Measurements from ENCODE around the gene MAB21L4. TPM values are rescaled to one million over a fixed set of nuclear protein-coding genes. Genes with fewer than 3 reads are reported as not detected.

The MAB21L4 gene
- total RNA-seq, 8 experiments from 2014 or later = 0.08 to 0.38 (median 0.21) TPM; not detected in 4

DNA sequence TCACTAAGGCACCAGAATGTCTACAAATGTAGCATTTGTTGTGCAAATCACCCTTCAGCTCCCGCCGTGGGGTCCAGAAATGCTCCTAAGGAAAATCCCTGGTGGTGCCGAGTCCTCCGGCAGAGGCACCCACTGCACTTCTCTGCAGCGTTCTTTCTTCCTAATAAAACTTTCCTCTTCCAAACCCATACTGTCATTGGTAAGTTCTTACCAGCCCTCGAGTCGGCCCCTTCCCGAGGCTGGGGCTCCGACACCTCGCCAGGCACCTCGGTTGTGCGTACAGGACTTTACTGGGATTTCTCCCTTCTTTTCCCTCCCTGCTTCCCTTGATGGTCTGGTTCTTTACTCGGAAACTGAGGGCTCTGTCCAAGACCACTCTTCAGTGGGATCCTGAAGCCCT, 37.6 kb downstream of the MAB21L4 start:
- Histone ChIP-seq H3K27ac (no peak overlapping the region), H3K4me1 (replicated peaks in 1 of 2) (peaks cover 0 to 3% of the 10 kb centered on the region in 2 donors), H3K4me3 (no peak overlapping the region)
- in situ Hi-C loops (cut with MboI; ENCODE audit: low pct_unique_long_range_greater_than_20kb in 2 of 9, low sequenced_read_pairs in 9 of 9, unreplicated experiment in 9 of 9) = loop anchor here in 1 of 9 experiments (25.0 kb wide), 1 partner anchor 354 kb away; no protein-coding TSS in a partner anchor
- no peak for ATAC-seq (replicated peaks in 6 of 8)
- WGBS, 10 experiments = 45 to 100% (median 73%) methylated on average over 2 to 11 of the region's 13 CpGs; no CpG with 5 or more reads in 1 of the 10 experiments

DNA sequence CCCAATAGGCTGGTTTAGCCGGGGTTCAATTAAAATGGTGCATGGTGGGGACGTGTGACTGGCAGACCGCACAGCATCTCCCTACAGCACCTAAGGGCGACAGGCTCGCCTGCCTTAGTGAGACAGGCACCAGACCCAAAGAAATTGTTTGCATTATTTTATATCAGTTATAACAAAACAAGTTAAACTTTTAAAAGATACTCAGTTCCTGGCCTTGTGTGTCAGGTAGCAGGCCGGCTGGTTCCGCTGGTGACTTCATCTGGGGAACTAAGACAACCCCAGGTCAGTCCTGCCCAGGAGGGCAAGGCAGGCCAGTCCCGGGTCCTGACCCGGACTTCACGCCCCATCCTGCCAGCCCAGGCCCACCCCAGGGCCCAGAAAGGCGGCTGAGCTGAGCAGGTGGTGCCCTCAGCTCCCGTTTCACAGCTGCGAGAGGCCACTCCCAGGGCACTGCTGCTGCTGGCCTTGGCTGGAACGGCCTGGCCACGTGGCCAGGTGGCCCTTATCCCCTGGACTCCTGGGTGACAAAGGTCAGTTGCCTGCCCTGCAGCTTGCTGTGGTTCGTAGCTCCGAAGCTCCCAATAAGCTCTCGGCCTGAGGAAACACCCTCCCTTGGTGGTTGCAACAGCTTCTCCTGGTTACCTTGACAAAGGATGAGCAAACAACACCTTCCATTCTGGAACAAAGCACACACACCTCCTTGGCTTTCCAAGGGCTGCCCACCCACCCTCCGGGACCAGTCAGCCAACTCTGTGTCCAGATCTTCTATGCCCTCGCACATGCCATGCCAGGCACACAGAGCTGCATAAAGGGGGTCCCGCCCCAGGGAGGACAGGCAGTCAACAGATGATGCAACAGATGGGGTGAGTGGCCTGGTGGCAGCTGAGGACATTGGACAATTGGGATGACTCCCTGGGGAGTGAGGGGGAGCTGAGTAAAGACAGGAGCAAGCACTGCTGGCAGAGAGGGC, 38.6 kb downstream of the MAB21L4 start:
- WGBS, 10 experiments = 60 to 100% (median 81%) methylated on average over 1 to 3 of the region's 21 CpGs; no CpG with 5 or more reads in 6 of the 10 experiments
- Histone ChIP-seq H3K4me1 (replicated peaks in 1 of 2) (peaks cover 0 to 3% of the 10 kb centered on the region in 2 donors), H3K4me3 (no peak overlapping the region), H3K27ac (no peak overlapping the region)
- in situ Hi-C loops (cut with MboI; ENCODE audit: low pct_unique_long_range_greater_than_20kb in 2 of 9, low sequenced_read_pairs in 9 of 9, unreplicated experiment in 9 of 9) = loop anchor here in 1 of 9 experiments (25.0 kb wide), 1 partner anchor 355 kb away; no protein-coding TSS in a partner anchor
- peak in 1 of 8 experiments; percentile 13 for ATAC-seq (replicated peaks in 6 of 8)

DNA sequence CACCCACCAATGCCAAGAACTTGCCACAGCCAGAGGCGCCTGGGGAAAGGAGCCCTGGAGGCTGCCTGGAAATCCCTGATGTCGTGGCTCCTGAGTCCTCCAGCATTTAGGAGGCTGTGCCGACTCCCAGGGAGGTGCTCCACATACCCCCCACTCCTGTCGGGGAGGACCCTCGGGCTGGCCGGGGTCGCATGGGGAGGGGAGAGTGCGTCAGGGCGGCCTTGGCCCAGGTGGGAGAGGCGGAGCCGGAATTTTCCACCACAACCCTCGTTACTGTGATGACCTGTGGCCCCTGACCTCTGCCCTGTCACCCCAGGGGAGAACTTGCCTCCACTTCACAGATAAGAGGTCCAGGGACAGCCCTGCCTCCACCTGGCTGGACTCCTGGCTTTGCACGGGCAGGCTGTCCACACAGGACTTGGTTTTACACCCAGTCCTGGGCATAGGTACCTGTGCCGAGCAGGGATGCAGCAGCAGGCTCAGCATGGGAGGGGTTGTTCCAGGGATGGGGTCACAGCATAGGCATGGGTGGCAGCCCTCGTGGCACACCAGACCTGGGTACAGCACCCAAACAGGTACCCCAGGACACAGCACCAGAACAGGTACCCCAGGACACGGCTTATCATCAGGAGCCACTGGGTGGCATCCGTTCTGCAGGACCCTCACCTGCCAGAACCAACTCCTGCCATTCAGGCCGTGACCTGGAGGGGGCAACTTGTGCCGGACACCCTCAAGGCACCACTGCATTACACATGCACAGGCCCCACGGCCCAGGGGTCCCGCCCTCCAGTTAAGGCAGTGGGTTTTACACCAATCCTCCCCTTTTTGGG, 39.6 kb downstream of the MAB21L4 start:
- peak in 1 of 8 experiments; percentile 13 for ATAC-seq (replicated peaks in 6 of 8)
- WGBS, 10 experiments = 60 to 84% (median 80%) methylated on average over 1 to 5 of the region's 21 CpGs; no CpG with 5 or more reads in 7 of the 10 experiments
- no peak overlapping the region for H3K4me3 ChIP-seq
- H3K4me1 ChIP-seq (replicated peaks in 1 of 2) = peaks cover 0 to 3% of the 10 kb centered on the region in 2 donors
- no peak overlapping the region for H3K27ac ChIP-seq
- in situ Hi-C loops (cut with MboI; ENCODE audit: low pct_unique_long_range_greater_than_20kb in 2 of 9, low sequenced_read_pairs in 9 of 9, unreplicated experiment in 9 of 9) = loop anchor here in 1 of 9 experiments (25.0 kb wide), 1 partner anchor 356 kb away; no protein-coding TSS in a partner anchor

DNA sequence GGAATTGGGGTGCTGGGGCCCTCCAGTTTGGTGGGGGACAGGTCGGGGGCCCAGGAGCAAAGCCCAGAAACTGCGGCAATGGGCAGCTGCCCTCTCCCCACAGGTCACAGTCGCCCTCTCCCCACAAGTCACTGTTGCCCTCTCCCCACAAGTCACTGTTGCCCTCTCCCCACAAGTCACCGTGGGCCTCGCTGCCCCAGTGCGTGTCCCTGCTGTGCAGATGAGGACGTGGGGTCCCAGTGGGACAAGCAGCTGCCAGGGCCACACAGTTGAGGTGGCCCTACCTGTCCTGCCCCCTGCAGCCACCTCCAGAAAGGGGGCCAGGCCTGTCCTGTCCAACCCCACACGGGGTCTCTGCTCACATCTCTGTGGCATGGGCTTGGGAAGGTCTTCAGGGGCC, 40.3 kb downstream of the MAB21L4 start:
- Histone ChIP-seq H3K27ac (no peak overlapping the region), H3K4me1 (replicated peaks in 1 of 2) (peaks cover 0 to 3% of the 10 kb centered on the region in 2 donors), H3K4me3 (no peak overlapping the region)
- WGBS, 10 experiments = 80 to 100% methylated on average over 1 to 2 of the region's 8 CpGs; no CpG with 5 or more reads in 8 of the 10 experiments
- no peak for ATAC-seq (replicated peaks in 6 of 8)
- in situ Hi-C loops (cut with MboI; ENCODE audit: low pct_unique_long_range_greater_than_20kb in 2 of 9, low sequenced_read_pairs in 9 of 9, unreplicated experiment in 9 of 9) = loop anchor here in 1 of 9 experiments (25.0 kb wide), 1 partner anchor 357 kb away; no protein-coding TSS in a partner anchor

DNA sequence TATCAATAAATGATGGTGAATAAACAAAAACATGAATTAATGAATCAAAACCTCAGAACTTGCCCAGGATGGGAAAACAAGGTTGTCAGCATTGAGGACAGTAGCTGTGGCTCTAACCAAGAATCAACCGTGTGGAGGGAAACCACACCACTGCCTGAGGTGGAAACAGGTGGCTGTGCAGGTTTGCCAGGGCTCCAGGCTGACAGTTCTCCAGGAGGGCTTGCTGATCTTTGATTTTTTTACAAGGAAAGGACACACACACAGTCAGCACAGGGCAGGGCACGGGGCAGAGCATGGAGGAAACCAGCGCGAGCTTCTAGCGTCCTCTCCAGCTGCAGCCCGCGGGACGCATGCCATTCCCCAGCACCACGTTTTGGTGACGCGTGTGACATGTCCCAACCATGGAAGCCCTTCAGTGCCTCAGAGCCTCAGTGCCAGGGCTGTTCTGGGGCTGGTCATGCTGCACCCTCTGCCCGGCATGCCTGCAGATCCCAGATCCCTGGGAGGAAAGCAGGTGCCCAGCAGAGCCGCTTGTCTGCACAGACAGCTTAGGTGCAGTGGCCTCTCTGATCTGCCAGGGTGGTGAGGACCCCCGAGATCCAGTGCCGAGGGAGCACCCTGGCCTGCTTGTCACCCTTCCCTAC, 43.2 kb downstream of the MAB21L4 start:
- in situ Hi-C loops (cut with MboI; ENCODE audit: low pct_unique_long_range_greater_than_20kb in 2 of 9, low sequenced_read_pairs in 9 of 9, unreplicated experiment in 9 of 9) = loop anchor here in 1 of 9 experiments (25.0 kb wide), 1 partner anchor 360 kb away; no protein-coding TSS in a partner anchor
- 0 to 100% (median 84%) methylated on average over 1 to 7 of the region's 15 CpGs; no CpG with 5 or more reads in 4 of the 10 experiments for WGBS, 10 experiments
- H3K4me1 ChIP-seq (replicated peaks in 1 of 2) = peaks cover 0 to 3% of the 10 kb centered on the region in 2 donors
- H3K4me3 ChIP-seq = no peak overlapping the region
- ATAC-seq (replicated peaks in 6 of 8) = no peak
- H3K27ac ChIP-seq = no peak overlapping the region

DNA sequence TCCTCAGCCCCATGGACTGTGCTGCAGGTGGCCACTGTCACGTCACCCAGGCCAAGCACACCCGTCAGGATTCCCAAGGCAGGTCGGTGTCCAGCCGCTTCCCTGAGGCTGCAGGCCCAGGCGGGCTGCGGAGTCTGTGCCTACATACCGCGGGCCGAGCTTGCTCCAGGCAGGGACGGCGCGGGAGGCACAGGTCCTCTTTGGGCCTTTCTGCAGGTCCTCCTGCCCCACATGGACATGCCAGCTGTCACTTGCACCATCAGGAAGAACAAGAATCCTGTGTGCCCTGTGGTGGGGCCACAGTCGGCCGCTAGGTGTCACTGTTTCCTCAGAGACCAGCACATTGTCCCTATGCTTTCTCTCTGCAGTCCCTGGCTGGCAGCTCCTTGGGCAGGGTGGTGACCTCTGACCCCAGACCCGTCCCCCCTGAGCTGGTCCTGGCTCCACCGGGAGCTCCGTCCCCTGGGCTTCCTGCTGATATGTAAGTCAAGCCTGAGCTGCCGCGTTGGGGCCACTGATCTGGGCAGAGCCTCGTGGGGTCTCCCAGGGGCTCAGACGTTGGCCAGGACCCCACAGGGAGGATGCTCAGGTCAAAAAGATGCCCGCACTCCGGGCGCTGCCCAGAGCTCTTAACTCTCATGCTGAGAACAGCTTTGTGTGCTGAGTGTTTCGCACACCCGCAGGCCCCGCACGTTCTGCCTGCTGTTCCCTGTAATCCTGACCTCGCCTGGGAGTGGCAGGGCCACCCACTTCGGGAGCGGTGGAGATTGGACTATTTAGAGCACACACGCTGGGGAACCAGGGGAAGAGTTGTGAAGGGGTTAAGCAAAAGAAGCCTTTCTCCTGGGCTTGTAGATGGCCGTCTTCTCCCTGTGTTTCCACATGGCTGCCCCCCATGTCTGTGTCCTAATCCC, 44.6 kb downstream of the MAB21L4 start:
- peak; percentile 87 to 99 (median 91) for ATAC-seq (replicated peaks in 6 of 8)
- no peak overlapping the region for H3K4me3 ChIP-seq
- in situ Hi-C loops (cut with MboI; ENCODE audit: low pct_unique_long_range_greater_than_20kb in 2 of 9, low sequenced_read_pairs in 9 of 9, unreplicated experiment in 9 of 9) = loop anchor here in 1 of 9 experiments (25.0 kb wide), 1 partner anchor 361 kb away; no protein-coding TSS in a partner anchor
- 20 to 60% (median 51%) methylated on average over 1 to 25 of the region's 33 CpGs; no CpG with 5 or more reads in 4 of the 10 experiments for WGBS, 10 experiments
- H3K4me1 ChIP-seq (replicated peaks in 1 of 2) = peaks cover 0 to 6% of the 10 kb centered on the region in 2 donors
- no peak overlapping the region for H3K27ac ChIP-seq

DNA sequence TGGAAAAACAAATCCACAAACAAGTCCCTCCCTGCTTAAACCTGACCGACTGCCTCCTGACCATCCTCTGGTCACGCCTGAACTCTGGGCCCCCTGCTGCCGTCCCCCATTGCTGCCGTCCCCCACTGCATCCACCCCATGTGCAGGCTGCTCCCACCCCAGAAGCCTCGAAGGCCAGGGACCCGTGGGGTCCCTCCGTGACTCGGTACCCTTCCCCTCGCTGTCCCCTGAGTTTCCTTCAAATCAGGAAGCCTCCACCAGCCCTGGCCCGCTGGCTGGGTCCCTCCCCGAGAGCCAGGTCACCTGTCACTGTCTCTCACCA, 45.2 kb downstream of the MAB21L4 start:
- H3K4me1 ChIP-seq (replicated peaks in 1 of 2) = peaks cover 0 to 6% of the 10 kb centered on the region in 2 donors
- no peak overlapping the region for H3K4me3 ChIP-seq
- no peak for ATAC-seq (replicated peaks in 6 of 8)
- no peak overlapping the region for H3K27ac ChIP-seq
- WGBS, 10 experiments = 40 to 60% methylated on average over 2 to 5 of the region's 11 CpGs; no CpG with 5 or more reads in 8 of the 10 experiments
- in situ Hi-C loops (cut with MboI; ENCODE audit: low pct_unique_long_range_greater_than_20kb in 2 of 9, low sequenced_read_pairs in 9 of 9, unreplicated experiment in 9 of 9) = loop anchor here in 1 of 9 experiments (25.0 kb wide), 1 partner anchor 362 kb away; no protein-coding TSS in a partner anchor

DNA sequence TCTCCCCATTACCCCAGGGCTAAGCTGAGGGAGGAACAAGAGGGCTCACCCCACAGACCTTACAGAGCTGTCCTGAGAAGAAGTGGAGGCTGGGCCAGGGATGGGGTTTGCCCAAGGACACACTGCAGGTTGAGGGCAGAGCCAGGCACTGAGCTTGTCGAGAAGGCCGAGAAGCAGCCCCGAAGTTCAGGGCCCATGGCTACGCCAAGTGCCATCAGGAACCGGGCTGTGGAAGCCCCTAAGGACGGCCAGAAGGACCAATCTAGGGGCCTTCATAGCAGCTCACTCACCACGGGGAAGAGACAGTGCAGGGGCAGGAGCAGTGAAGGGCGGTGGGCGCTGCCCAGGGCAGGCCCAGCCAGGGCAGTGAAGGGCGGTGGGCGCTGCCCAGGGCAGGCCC, 45.9 kb downstream of the MAB21L4 start:
- H3K4me1 ChIP-seq (replicated peaks in 1 of 2) = peaks cover 0 to 6% of the 10 kb centered on the region in 2 donors
- no peak overlapping the region for H3K4me3 ChIP-seq
- H3K27ac ChIP-seq = no peak overlapping the region
- WGBS, 10 experiments = 33 to 70% methylated on average over 2 to 3 of the region's 11 CpGs; no CpG with 5 or more reads in 8 of the 10 experiments
- peak in 1 of 8 experiments; percentile 8 for ATAC-seq (replicated peaks in 6 of 8)
- in situ Hi-C loops (cut with MboI; ENCODE audit: low pct_unique_long_range_greater_than_20kb in 2 of 9, low sequenced_read_pairs in 9 of 9, unreplicated experiment in 9 of 9) = loop anchor here in 1 of 9 experiments (25.0 kb wide), 1 partner anchor 362 kb away; no protein-coding TSS in a partner anchor

DNA sequence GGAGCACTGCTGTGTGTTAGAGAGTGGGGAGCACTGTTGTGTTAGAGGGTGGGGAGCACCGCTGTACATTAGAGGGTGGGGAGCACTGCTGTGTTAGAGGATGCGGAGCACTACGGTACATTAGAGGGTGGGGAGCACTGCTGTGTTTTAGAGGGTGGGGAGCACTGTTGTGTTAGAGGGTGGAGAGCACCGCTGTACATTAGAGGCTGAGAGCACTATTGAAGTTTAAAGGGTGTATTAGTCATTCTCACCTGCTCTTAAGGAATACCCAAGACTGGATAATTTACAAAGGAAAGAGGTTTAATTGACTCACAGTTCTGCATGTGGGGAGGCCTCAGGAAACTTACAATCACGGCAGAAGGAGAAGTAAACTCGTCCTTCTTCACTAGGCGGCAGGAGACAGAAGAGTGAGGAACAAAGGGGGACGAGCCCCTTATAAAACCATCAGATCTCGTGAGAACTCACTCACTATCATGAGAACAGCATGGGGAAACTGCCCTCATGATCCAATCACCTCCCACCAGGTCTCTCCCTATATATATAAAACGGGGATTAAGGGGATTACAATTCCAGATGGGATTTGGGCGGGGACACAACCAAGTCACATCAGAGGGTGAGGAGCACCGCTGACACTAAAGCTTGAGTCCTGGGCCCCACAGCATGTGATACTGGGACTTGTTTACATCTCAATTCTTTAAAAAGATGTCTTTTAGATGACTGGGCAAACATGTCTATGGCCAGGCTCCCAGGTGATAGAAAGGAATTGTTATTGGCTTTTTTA, 46.9 kb downstream of the MAB21L4 start:
- 0 to 100% (median 60%) methylated on average over 1 to 8 of the region's 12 CpGs; no CpG with 5 or more reads in 1 of the 10 experiments for WGBS, 10 experiments
- H3K4me1 ChIP-seq (replicated peaks in 1 of 2) = peaks cover 0 to 6% of the 10 kb centered on the region in 2 donors
- no peak overlapping the region for H3K4me3 ChIP-seq
- in situ Hi-C loops (cut with MboI; ENCODE audit: low pct_unique_long_range_greater_than_20kb in 2 of 9, low sequenced_read_pairs in 9 of 9, unreplicated experiment in 9 of 9) = no loop called here
- ATAC-seq (replicated peaks in 6 of 8) = peak in 2 of 8 experiments; percentile 17 to 31
- no peak overlapping the region for H3K27ac ChIP-seq

DNA sequence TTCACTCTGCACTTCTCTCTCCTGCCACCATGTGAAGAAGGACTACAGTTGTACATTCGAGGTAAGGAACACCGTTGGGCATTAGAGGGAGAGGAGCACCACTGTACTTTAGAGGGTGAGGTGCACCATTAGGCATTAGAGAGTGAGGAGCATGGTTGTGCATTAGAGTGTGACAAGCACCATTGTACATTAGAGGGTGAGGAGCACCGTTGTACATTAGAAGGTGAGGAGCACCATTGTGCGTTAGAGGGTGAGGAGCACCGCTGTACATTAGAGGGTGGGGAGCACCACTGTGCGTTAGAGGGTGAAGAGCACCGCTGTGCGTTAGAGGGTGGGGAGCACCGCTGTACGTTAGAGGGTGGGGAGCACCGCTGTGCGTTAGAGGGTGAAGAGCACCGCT, 48.1 kb downstream of the MAB21L4 start:
- in situ Hi-C loops (cut with MboI; ENCODE audit: low pct_unique_long_range_greater_than_20kb in 2 of 9, low sequenced_read_pairs in 9 of 9, unreplicated experiment in 9 of 9) = no loop called here
- no peak for ATAC-seq (replicated peaks in 6 of 8)
- no peak overlapping the region for H3K27ac ChIP-seq
- H3K4me1 ChIP-seq (replicated peaks in 1 of 2) = peaks cover 0 to 10% of the 10 kb centered on the region in 2 donors
- 10 to 100% (median 71%) methylated on average over 1 to 3 of the region's 13 CpGs; no CpG with 5 or more reads in 6 of the 10 experiments for WGBS, 10 experiments
- H3K4me3 ChIP-seq = no peak overlapping the region

Data from motor neuron (in vitro differentiated cells).